NCI-H1694 (cell line): ENCODE results near the gene MMS19.
"Not testable (repeated sequence)": the region's sequence is repeated elsewhere in the genome, so short reads cannot be mapped to it uniquely, and the experiment has no call there.

Experiments used
- DNase-seq: peaks from one replicate; lab custom pipeline; 2025; lab: John Stamatoyannopoulos, UW

MMS19 gene

GRCh38 chr10:97528876-97529275 is 30.7 kb upstream of the MMS19 start:
- not testable (repeated sequence) for DNase-seq

DNA sequence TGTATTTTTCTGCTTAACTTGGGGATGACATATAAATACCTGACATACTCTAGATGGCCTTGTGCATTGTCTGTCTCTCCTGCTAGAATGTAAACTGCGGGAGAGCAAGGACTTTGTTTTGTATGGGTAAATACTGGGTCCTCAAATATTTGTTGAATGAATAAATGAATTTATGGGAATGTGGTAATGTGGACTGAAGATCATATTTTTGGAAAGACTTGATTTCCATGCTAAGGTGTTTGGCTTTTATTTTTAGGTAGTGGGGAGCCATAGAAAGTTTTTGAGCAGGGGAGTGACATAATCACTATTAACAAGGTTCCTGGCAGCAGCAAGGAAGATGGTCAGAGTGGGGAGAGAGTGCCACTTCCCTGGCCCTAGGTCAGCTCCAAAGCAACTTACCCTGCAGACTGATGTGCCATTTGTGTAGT is 27.5 kb upstream of the MMS19 start:
- DNase-seq: no peak

DNA sequence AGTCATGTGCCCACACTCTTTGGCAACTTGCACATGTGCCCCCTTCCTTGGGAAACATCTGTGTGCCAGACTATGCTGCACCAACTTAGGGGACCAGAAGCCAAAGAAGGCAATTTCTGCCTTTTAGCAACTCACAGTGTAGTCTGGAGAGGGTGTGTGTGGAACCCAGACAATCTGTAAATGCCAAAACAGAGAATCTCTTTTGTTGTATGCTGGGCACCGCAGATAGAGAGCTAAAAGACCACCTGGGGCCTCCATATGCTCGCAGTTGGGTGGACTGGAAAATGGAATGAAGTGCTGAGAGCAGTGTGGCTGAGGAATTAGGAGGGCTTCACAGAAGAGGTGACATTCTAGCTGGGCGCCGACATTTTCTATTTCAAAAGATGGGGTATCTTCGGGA is 26.9 kb upstream of the MMS19 start:
- no peak for DNase-seq

GRCh38 chr10:97522937-97523336 is 24.7 kb upstream of the MMS19 start:
- DNase-seq: no peak

- DNase-seq: no peak
Measured at GRCh38 chr10:97522071-97522470, 23.8 kb upstream of the MMS19 start.

DNA sequence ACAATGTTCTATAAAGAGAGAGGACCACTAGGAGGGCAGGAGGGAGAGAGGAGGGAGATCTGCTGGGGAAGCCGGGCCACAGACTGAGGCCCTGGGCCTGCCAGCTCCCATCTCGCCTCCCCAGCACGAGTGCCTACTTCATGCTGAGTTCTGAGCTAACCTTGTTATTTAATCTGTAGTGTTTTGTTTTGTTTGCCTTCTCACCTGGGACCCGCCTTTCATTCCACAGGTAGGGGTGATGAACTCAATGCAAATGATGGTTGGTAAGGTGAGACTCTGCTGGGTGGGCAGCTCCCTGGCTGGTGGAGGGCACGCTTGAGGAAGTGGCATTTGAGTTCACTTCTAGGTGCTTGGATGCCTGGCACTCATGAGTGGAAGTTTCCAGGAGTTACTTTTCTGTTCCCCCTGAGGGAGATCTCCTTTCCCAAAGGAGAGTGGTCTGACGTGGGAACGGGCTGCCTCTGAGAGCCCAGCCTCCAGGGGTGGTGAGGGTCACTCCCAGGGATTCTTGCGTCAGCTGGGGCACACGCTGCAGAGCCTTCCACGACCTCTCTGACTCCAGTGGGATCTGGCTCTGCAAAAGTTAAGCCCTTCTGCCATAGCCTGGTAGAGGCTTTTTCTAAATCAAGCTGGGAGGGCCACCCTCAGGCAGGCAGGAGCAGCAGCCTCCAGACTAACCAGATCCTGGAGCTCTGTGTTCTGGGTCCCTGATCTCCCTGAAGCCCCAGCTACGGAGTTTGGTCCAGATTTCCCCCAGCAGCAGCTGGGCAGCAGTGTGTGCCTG is 22.9 kb upstream of the MMS19 start:
- DNase-seq: no peak

DNA sequence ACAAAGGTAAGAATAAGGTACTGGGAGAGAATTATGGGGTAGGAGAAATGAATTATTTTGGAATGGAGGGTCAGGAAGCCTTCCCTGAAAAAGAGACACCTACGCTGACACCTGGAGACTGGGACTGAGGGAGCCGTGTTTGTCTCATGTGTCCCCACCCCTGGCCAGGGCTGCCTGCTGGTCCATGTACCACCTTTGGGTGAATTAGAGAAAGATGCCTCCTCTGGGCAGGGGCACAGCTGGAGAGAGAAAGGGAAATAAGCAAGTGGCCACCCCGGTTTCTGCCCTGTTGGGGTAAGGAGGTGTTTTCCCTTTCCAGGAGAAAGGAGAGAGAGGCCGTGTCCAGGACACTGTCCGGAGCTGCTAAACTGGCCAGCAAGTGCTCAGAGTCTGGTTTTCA is 22.3 kb upstream of the MMS19 start:
- no peak for DNase-seq

DNA sequence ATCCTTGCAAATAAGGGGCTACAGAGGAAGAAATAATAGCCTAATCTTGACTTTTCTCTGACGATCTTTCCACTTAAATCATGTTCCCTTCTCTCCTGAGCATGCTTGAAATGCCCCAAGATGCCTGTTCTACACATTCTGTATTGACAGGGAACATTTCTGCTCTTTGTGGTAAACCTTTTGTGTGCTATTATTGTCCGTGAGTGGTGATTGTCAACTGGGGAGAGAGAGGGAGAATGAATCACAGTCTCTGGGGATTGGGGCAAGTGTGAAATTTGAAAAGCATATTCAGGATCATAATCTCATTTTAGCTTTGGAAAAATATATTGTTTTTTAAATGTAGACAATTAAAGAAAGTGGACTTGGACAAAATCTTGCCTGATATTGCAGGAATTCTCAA is 21.1 kb upstream of the MMS19 start:
- DNase-seq: no peak

GRCh38 chr10:97518301-97519043 is 20.2 kb upstream of the MMS19 start:
- DNase-seq: no peak

- DNase-seq: no peak
Measured at GRCh38 chr10:97517778-97518300, 19.6 kb upstream of the MMS19 start.

DNA sequence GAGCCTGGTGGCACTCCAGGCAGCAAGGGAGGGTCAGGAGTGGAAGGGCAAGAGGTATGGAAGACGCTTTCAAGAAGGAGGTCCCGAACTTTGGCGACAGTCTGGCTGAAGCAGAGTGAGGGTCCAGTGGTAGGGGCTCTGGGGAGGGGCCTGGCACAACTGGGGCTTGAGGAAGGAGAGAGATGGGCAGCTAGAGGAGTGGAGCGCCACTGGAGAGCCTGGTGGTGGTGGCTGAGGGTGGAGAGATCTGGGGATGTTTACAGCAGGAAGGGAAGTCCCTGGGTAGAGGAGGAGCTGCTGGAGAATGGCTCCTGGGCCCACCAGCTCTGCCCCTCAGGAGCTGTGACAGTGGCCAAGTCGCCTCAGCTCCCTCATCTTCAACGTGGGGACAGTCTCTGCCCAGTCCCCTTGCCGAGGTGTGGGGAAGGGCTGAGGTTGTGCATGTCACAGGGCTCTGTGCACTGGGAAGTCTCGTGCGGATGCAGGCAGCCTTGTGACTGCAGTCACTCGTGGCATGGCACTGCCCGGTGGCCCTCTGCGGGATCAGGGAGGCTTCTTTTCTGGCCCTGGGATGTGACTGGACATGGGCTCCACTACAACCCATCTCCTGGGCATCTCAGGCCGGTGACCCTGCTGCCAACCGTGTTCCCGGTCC is 19.0 kb upstream of the MMS19 start:
- DNase-seq: no peak

DNA sequence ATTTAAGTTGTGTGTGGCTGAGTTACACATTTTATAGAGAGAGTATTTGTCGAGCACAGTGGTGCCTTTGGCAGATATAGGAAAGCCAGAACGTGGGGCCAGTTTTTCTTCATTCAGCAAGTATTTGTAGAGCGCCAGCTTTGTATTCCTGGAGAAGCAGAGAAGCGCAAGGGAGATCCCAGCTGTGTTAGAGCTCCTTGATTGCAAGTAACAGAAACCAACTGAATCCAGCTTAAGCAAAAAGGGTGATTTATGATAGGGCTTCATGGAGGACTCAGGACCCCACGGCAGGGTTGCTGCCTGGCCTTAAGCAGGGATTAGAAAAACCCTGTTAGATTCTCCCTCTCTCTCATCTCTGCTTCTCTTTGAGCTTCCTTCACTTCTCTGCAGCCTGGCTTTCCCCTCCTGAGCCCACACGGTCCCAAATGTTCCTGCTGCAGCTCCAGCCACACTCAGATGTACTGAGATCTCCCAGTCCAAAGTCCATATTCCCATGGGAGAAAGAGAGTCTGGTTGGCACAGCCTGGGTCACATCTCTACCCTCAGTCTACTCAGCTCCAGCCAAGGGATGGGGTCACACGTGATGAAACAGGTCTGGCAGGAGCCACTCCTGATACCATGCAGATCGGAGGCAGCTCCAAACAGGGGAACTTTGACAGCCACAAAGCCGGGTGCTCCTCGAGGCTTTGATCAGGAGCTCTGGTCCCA is 17.2 kb upstream of the MMS19 start:
- DNase-seq: no peak

DNA sequence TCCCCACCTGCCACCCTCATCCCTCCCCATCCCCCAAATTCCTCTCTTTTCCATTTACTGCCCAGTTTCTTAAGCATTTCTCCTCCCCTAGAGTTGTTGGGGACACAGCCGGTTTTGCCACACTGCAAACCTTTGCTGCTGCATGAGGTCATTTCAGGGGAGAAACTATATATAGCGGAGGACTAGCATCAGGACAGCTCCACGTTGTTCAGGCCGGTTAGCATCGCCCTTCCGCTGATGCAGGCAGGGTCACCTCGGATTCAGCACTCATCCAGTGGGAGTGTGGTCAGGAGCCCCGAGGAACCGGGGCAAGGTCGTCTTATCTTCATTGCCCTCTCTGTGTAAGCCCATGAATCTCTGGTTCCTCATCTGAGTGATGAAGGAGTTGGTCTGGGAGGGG is 16.1 kb upstream of the MMS19 start:
- DNase-seq: no peak

GRCh38 chr10:97512993-97513392 is 14.8 kb upstream of the MMS19 start:
- no peak for DNase-seq

DNA sequence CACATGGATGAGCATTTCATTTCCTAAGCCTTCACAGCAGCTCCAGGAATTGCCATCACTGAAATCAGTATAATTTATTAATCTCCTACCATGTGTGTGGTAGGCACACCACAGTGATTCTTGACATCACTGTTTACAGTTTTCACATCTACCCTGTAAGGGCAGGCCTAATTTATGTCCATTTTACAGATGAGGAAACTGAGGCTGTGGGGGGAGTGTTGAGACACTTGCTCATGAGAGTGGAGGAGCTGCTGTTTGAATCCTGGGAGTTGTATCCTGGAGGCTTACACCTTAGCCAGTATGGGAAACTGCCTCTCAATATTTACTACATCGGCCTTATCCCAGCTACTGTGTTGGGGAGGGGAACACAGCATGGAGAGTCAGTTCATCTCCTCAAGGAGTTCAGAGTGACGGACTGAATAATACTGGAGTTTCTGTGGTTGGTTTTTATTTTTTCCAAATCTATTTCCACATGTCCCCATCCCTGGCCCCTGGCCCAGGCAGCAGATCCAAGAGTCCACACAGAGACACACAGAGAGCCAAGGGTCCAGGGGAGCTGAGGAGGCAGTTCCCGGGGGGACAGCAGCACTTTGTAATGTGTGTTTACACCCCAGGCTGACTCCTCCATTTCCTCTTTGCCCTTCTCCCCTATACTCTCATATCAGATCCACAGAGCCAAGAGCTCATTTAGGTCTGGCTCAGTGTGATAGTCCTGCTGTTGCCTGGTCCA is 13.7 kb upstream of the MMS19 start:
- no peak for DNase-seq

- no peak for DNase-seq
Measured at GRCh38 chr10:97510686-97511085, 12.5 kb upstream of the MMS19 start.

DNA sequence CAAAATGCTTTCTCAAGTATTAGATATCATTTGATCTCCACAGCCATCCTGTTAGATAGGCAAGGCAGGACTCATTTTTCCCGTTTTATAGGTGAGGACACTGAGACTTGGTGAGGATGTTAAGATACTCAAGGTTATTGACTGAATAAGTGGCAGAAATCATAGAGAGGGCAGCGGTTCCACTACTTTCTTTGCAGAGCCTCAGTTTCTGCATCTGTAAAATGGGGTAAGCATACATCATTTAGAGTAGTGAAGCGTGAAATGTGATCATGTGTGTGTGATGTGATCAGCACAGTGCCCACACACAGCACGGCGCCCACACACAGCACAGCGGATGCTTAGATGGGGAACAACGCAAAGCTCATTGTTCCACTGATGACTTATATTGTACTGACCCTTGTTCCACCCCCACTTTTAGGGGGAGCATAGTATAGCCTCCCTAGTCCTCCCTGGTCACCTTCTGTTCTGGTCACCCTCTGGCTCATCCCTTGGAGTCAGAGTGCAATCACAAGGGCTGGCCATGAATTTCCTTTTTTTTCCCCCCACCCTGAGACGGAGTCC is 11.0 kb upstream of the MMS19 start:
- DNase-seq: no peak

DNA sequence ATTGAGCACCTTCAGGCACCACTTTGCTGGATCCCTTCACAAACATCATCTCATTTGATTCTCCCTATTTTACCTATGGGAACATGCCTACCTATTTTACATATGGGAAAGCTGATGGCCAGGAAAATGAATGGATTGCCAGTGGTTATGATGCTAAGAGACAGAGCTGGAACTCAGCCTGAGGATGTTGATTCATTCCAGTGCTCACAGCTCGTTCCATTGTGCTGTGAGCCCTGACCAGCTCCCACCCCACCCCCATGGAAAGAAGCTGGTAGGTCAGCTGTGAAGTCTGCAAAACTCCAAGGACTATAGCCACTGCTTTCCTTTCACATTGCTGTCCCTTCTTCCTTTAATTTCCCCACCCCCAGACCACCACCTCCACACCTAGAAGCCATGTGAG is 10.1 kb upstream of the MMS19 start:
- no peak for DNase-seq

- DNase-seq: no peak
Measured at GRCh38 chr10:97506199-97506991, 8.2 kb upstream of the MMS19 start.

DNA sequence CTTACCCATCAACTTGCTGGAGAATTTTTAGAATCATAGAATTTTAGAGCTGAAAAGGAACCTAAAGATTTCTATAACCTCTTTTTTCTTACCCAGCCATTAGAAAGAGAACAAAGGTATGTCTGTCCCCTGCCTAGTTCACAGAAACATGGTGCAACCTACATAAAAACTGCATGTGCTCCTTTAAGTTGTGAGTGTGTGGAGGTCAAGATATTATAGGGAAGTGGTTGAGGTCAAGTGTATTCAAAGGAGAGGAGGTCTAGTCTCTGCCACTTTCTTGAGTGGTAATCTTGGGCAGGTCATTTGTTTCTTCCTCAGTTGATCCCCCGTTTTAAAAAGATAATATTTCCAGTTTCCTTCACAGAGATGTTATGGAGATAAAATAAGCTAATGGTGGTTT is 6.9 kb upstream of the MMS19 start:
- DNase-seq: no peak
